OCI-LY1 (cell line): ENCODE measurements around the gene PPFIA4.

Experiments
- EZH2 ChIP-seq: fragments of 200-600 bp; sonication (generic), shearing (Covaris generic); IDR thresholded peaks from 2 replicates; pipeline ENCODE4 v1.8.0; 2017; ENCODE audit warnings: borderline replicate concordance, mixed run types, mild to moderate bottlenecking, antibody characterized with exemption, low read length, moderate library complexity, mixed read lengths
- TF ChIP-seq, protein P1 (sequence below): fragments of 200-600 bp; sonication (generic), shearing (Covaris generic); IDR thresholded peaks from 2 replicates; pipeline ENCODE4 v1.5.1; 2017; ENCODE audit warnings: mild to moderate bottlenecking, antibody characterized with exemption, low read length, moderate library complexity, mixed read lengths

GRCh38 chr1:203060115-203060514, 33.8 kb downstream of the PPFIA4 start:
- TF ChIP-seq EZH2, result no peak
- TF ChIP-seq, protein P1, sequence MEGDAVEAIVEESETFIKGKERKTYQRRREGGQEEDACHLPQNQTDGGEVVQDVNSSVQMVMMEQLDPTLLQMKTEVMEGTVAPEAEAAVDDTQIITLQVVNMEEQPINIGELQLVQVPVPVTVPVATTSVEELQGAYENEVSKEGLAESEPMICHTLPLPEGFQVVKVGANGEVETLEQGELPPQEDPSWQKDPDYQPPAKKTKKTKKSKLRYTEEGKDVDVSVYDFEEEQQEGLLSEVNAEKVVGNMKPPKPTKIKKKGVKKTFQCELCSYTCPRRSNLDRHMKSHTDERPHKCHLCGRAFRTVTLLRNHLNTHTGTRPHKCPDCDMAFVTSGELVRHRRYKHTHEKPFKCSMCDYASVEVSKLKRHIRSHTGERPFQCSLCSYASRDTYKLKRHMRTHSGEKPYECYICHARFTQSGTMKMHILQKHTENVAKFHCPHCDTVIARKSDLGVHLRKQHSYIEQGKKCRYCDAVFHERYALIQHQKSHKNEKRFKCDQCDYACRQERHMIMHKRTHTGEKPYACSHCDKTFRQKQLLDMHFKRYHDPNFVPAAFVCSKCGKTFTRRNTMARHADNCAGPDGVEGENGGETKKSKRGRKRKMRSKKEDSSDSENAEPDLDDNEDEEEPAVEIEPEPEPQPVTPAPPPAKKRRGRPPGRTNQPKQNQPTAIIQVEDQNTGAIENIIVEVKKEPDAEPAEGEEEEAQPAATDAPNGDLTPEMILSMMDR, result no peak
